HepG2 (cell line): ENCODE results near the gene ASIC2. TPM values are rescaled to one million over a fixed set of nuclear protein-coding genes. Genes with fewer than 3 reads are reported as not detected.

Experiments used
- ATAC-seq: fragments of 200-7000 bp; cut with Tn5 transposase; 3 replicates; pipeline ENCODE4 v1.9.1; 2020; ENCODE audit warnings: mild to moderate bottlenecking, moderate library complexity
- BruUV-seq: library from RNA; stranded (reverse); fragments of 400-500 nt; replicated peaks from 2 replicates; lab custom pipeline; 2021; lab: Mats Ljungman, UMichigan
- CTCF ChIA-PET: fragments of 300-600 bp; formaldehyde crosslinking; extraction: SDS; loops from one replicate; lab custom pipeline; 2021; ENCODE audit warnings: low total read pairs, inconsistent platforms, low intra/inter-chr PET ratio; lab: Yijun Ruan, JAX
- POLR2A ChIA-PET: fragments of 350-600 bp; sonication (Branson Sonifier 250); formaldehyde crosslinking; loops from one replicate; lab custom pipeline; 2020; ENCODE audit warnings: antibody characterized with exemption, inconsistent platforms; lab: Yijun Ruan, JAX
- DNase-seq: peaks from one replicate; pipeline ENCODE4 v3.0.0-alpha.2; 2015; ENCODE audit warnings: low spot score
- FAIRE-seq: peaks from 3 replicates; lab custom pipeline; 2011; peaks lifted over from hg19 to GRCh38; lab: Jason Lieb, UNC
- H2AFZ ChIP-seq: one replicate; pipeline ENCODE4 v1.6.1; 2011; ENCODE audit warnings: low read length, inconsistent platforms
- H3K27ac ChIP-seq: fragments of 300-600 bp; 3 replicates; pipeline ENCODE4 v1.8.0; 2011; ENCODE audit warnings: mixed run types, mild to moderate bottlenecking, mixed read lengths, low read length, inconsistent platforms; ENCODE audit not compliant: insufficient read depth; ENCODE audit errors: extremely low read length
- H3K27me3 ChIP-seq, 2 experiments: fragments of 200-600 bp in 1 of 2; 2 replicates in 1 of 2; 3 replicates in 1 of 2; pipeline versions ENCODE4 v1.6.0 to v1.8.0; 2011; ENCODE audit warnings: low read length in 2 of 2, mild to moderate bottlenecking in 2 of 2, moderate library complexity in 2 of 2, inconsistent platforms in 1 of 2; ENCODE audit not compliant: insufficient read depth in 2 of 2, control insufficient read depth in 1 of 2
- H3K36me3 ChIP-seq, 2 experiments: fragments of 200-600 bp in 1 of 2; replicated peaks in 1 of 2; 2 replicates in 1 of 2; 3 replicates in 1 of 2; pipeline versions ENCODE4 v1.5.1 to v1.8.0; 2011; ENCODE audit warnings: low read length in 2 of 2, inconsistent platforms in 1 of 2; ENCODE audit not compliant: insufficient read depth in 2 of 2, control insufficient read depth in 1 of 2
- H3K4me1 ChIP-seq: 2 replicates; pipeline ENCODE4 v1.5.1; 2012; ENCODE audit warnings: low read length, inconsistent platforms; ENCODE audit not compliant: insufficient read depth
- H3K4me2 ChIP-seq: 2 replicates; pipeline ENCODE4 v1.6.0; 2011; ENCODE audit warnings: low read depth, low read length, inconsistent platforms
- H3K4me3 ChIP-seq, 3 experiments: fragments of 200-600 bp in 1 of 3; sonication (generic), shearing (Covaris generic) in 1 of 3; replicated peaks in 1 of 3; 2 replicates each; pipeline ENCODE4 v1.5.1; 2011 to 2016; ENCODE audit warnings: low read length in 3 of 3, inconsistent platforms in 2 of 3, low read depth in 2 of 3, mild to moderate bottlenecking in 2 of 3, control low read depth in 1 of 3, mixed read lengths in 1 of 3; ENCODE audit not compliant: insufficient read depth in 1 of 3
- H3K79me2 ChIP-seq: one replicate; pipeline ENCODE4 v1.6.1; 2011; ENCODE audit warnings: low read length, inconsistent platforms; ENCODE audit not compliant: insufficient read depth
- H3K9ac ChIP-seq: 2 replicates; pipeline ENCODE4 v1.6.0; 2011; ENCODE audit warnings: mild to moderate bottlenecking, low read depth, low read length, inconsistent platforms; ENCODE audit not compliant: insufficient read depth
- H3K9me3 ChIP-seq: 2 replicates; pipeline ENCODE4 v1.5.1; 2012; ENCODE audit warnings: mild to moderate bottlenecking, low read length
- H4K20me1 ChIP-seq: 2 replicates; pipeline ENCODE4 v1.6.0; 2011; ENCODE audit warnings: inconsistent platforms, mild to moderate bottlenecking, low read length, moderate library complexity; ENCODE audit not compliant: insufficient read depth
- ARNTL ChIP-seq: sonication (generic); formaldehyde crosslinking; IDR thresholded peaks from 2 replicates; pipeline ENCODE4 v1.4.0; 2020; ENCODE audit warnings: mild to moderate bottlenecking, missing genetic modification reagents
- ATM ChIP-seq: fragments of 450-650 bp; IDR thresholded peaks from 2 replicates; pipeline ENCODE4 v1.7.1; 2017; ENCODE audit warnings: mild to moderate bottlenecking, borderline replicate concordance
- CBX1 ChIP-seq: IDR thresholded peaks from one replicate; pipeline ENCODE4 v1.6.1; 2016; ENCODE audit warnings: antibody characterized with exemption, low read depth
- HMGA1 ChIP-seq: sonication (generic); formaldehyde crosslinking; conservative IDR thresholded peaks from 2 replicates; pipeline ENCODE4 v1.4.0; 2020; ENCODE audit warnings: missing genetic modification reagents
- IKZF4 ChIP-seq: sonication (generic); formaldehyde crosslinking; IDR thresholded peaks from 2 replicates; pipeline ENCODE4 v1.5.1; 2020; ENCODE audit warnings: borderline replicate concordance, mild to moderate bottlenecking, low read depth, missing genetic modification reagents; ENCODE audit errors: not compliant biosample characterization
- MTF1 ChIP-seq: sonication (generic); formaldehyde crosslinking; IDR thresholded peaks from 2 replicates; pipeline ENCODE4 v1.5.0; 2020; ENCODE audit warnings: missing genetic modification reagents
- U2AF1 ChIP-seq: fragments of 200-400 bp; formaldehyde crosslinking; optimal IDR thresholded peaks from 2 replicates; pipeline ENCODE3; 2017; ENCODE audit warnings: mild to moderate bottlenecking, low read depth, low read length
- ZMYM4 ChIP-seq: sonication (generic); formaldehyde crosslinking; IDR thresholded peaks from 2 replicates; pipeline ENCODE4 v1.8.1; 2023; ENCODE audit warnings: mild to moderate bottlenecking, missing genetic modification reagents
- ZNF343 ChIP-seq: sonication (generic); formaldehyde crosslinking; IDR thresholded peaks from 2 replicates; pipeline ENCODE4 v1.4.0; 2020; ENCODE audit warnings: mild to moderate bottlenecking, missing genetic modification reagents
- ZNF569 ChIP-seq: sonication (generic); formaldehyde crosslinking; IDR thresholded peaks from 2 replicates; pipeline ENCODE4 v1.5.0; 2020; ENCODE audit warnings: mild to moderate bottlenecking, missing genetic modification reagents, moderate library complexity, borderline replicate concordance
- ZNF614 ChIP-seq: IDR thresholded peaks from 2 replicates; pipeline ENCODE4 v1.6.1; 2018; ENCODE audit warnings: missing biosample characterization, missing genetic modification reagents, inconsistent platforms, borderline replicate concordance
- WGBS: methylation state at CpG from one replicate; pipeline ENCODE4 v1.1.6; 2017; ENCODE audit warnings: low lambda C conversion rate; 5-methylcytosine and 5-hydroxymethylcytosine counted together
- in situ Hi-C: cut with HindIII; loops from 2 replicates; pipeline ENCODE4 v1.10.0; 2017; ENCODE audit warnings: low pct_unique_long_range_greater_than_20kb; ENCODE audit not compliant: extremely low pct_ligation_motif_present
- intact Hi-C: fragments of 100-400 bp; cut with micrococcal nuclease; formaldehyde crosslinking; loops from one replicate; pipeline ENCODE4 v1.10.0; 2022; ENCODE audit not compliant: unreplicated experiment
- polyA plus RNA-seq, 8 experiments: library from polyadenylated mRNA; depleted of rRNA in 3 of 8; stranded (reverse) in 7 of 8; unstranded in 1 of 8; fragments of >200 nt; fragmentation: Illumina TruSeq in 4 of 8; extraction: Trizol in 4 of 8; gene quantifications; 2 replicates each; pipeline versions ENCODE4 v1.2.1 to v1.2.3, GENCODE V29; 2011 to 2016; ENCODE audit warnings: low read depth in 4 of 8, missing spikeins in 1 of 8, mixed read lengths in 1 of 8; ENCODE audit not compliant: insufficient read depth in 1 of 8
- total RNA-seq, 5 experiments: library from RNA; depleted of rRNA; stranded (reverse); fragments of >200 nt; fragmentation: Illumina TruSeq; extraction: Trizol; gene quantifications; 2 replicates each; pipeline ENCODE4 v1.2.3, GENCODE V29; 2016; ENCODE audit warnings: low read depth in 1 of 5
- TF ChIP-seq, protein P1 (sequence below), 2 experiments: fragments of 450-650 bp in 1 of 2; sonication (generic) in 1 of 2; formaldehyde crosslinking in 1 of 2; IDR thresholded peaks; 2 replicates each; pipeline versions ENCODE4 v1.6.1 to v1.8.0; 2016 to 2022; ENCODE audit warnings: antibody characterized with exemption in 1 of 2, mild to moderate bottlenecking in 1 of 2, missing genetic modification reagents in 1 of 2

ASIC2 gene
- total and polyA plus RNA-seq, 2 of the 13 experiments (the other 11 are each of a cell fraction or from before 2014, with no cell fraction given) = not detected

DNA sequence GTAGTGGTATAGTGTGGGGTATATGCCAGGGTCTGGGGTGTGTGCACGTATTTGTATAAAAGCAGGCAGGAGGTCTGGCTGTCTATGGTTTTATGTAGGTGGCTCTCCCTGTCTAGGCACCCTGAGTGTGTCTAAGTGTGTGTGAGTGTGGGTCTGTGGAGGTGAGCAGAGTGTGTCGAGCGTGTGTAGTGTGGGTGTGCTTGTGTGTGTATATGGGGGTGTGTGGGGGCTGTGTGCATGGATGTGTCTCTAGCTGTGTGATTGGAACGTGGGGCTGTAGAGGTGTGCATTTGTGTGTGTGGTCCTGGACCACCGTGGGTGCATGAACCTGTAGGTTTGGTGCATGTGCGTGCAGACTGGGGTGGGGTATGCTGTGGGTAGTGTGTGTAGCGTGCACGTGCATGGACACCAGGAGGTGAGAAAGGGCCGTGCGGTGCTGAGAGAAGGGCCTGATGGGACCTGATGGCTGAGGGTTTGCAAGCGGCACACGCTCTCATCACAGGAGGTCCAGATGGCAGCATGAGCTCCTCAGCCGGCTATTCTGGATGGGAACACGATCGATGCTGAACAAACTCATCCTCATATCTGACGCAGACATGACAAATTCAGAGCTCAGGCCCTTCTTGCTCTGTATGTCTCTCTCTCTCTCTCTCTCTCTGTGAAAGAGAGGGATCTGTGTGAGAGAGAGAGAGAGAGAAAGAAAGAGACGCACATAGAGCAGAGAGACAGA is 273.8 kb downstream of the ASIC2 start:
- Histone ChIP-seq H3K9me3 (no peaks in the 10 kb centered on the region), H2AFZ (no peak overlapping the region), H3K4me2 (no peak overlapping the region), H3K79me2 (no peaks in the 10 kb centered on the region), H3K27ac (no peak overlapping the region), H4K20me1 (no peaks in the 10 kb centered on the region), H3K27me3 (peaks cover 2 to 34% of the 10 kb centered on the region in 2 experiments; a peak in 3 of 5 replicates), H3K4me1 (peaks cover 9% of the 10 kb centered on the region; the same call in 1 of the 2 replicates), H3K4me3 (no peak overlapping the region), H3K9ac (no peak overlapping the region), H3K36me3 (no peaks in the 10 kb centered on the region)
- WGBS = 36% methylated on average over 17 of the region's 17 CpGs
- ChIA-PET CTCF (no interaction called here), POLR2A (no interaction called here)
- DNase-seq = no peak
- in situ Hi-C loops = no loop called here
- TF ChIP-seq, protein P1, sequence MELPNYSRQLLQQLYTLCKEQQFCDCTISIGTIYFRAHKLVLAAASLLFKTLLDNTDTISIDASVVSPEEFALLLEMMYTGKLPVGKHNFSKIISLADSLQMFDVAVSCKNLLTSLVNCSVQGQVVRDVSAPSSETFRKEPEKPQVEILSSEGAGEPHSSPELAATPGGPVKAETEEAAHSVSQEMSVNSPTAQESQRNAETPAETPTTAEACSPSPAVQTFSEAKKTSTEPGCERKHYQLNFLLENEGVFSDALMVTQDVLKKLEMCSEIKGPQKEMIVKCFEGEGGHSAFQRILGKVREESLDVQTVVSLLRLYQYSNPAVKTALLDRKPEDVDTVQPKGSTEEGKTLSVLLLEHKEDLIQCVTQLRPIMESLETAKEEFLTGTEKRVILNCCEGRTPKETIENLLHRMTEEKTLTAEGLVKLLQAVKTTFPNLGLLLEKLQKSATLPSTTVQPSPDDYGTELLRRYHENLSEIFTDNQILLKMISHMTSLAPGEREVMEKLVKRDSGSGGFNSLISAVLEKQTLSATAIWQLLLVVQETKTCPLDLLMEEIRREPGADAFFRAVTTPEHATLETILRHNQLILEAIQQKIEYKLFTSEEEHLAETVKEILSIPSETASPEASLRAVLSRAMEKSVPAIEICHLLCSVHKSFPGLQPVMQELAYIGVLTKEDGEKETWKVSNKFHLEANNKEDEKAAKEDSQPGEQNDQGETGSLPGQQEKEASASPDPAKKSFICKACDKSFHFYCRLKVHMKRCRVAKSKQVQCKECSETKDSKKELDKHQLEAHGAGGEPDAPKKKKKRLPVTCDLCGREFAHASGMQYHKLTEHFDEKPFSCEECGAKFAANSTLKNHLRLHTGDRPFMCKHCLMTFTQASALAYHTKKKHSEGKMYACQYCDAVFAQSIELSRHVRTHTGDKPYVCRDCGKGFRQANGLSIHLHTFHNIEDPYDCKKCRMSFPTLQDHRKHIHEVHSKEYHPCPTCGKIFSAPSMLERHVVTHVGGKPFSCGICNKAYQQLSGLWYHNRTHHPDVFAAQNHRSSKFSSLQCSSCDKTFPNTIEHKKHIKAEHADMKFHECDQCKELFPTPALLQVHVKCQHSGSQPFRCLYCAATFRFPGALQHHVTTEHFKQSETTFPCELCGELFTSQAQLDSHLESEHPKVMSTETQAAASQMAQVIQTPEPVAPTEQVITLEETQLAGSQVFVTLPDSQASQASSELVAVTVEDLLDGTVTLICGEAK (IDR thresholded peaks at IDR 0.05) = no peak
- TF ChIP-seq, protein P1 (CRISPR knock-in tag; IDR thresholded peaks at IDR 0.05) = no peak
- no peak for TF ChIP-seq HMGA1
- no peak for TF ChIP-seq ZNF343 (CRISPR knock-in tag)
- no peak for TF ChIP-seq ZNF614 (CRISPR knock-in tag)
- TF ChIP-seq ZMYM4 (CRISPR knock-in tag) = no peak
- TF ChIP-seq CBX1 = no peak
- TF ChIP-seq U2AF1 = no peak
- TF ChIP-seq MTF1 (CRISPR knock-in tag) = no peak
- no peak for TF ChIP-seq IKZF4 (CRISPR knock-in tag)
- no peak for TF ChIP-seq ZNF569
- TF ChIP-seq ATM = no peak
- no peak for TF ChIP-seq ARNTL (CRISPR knock-in tag)
- intact Hi-C loops = no loop called here
- ATAC-seq = no peak
- BruUV-seq = no TSS peak
- no peak for FAIRE-seq
